NCI-H748 treated with DMSO at 0.1 percent for 48 hours (cell line): Measurements from ENCODE around the gene NXNL2.

ENCODE experiments used
- DNase-seq: peaks from one replicate; lab custom pipeline; 2025; lab: John Stamatoyannopoulos, UW

Gene NXNL2

GRCh38 chr9:88534456-88535225 lies at the start of gene NXNL2:
Gene NXNL2, plus strand, starts transcription at chr9:88535178. Its CDS starts 257 bp downstream, at chr9:88535435.
- DNase-seq, result no peak

- DNase-seq, result no peak
Observed at GRCh38 chr9:88488166-88488565, 46.8 kb upstream of the NXNL2 start.

- no peak for DNase-seq
Observed at GRCh38 chr9:88494983-88495721, 39.8 kb upstream of the NXNL2 start.

- DNase-seq, result no peak
Observed at GRCh38 chr9:88497224-88497623, 37.8 kb upstream of the NXNL2 start.

GRCh38 chr9:88498880-88499279 lies 36.1 kb upstream of the NXNL2 start:
- no peak for DNase-seq

GRCh38 chr9:88501086-88501485 lies 33.9 kb upstream of the NXNL2 start:
- no peak for DNase-seq

- no peak for DNase-seq
Observed at GRCh38 chr9:88502552-88503034, 32.4 kb upstream of the NXNL2 start.

- no peak for DNase-seq
Observed at GRCh38 chr9:88503081-88503844, 31.7 kb upstream of the NXNL2 start.

- no peak for DNase-seq
Observed at GRCh38 chr9:88503845-88504764, 30.9 kb upstream of the NXNL2 start.

GRCh38 chr9:88508326-88508725 lies 26.7 kb upstream of the NXNL2 start:
- no peak for DNase-seq

- DNase-seq, result no peak
Observed at GRCh38 chr9:88511906-88512305, 23.1 kb upstream of the NXNL2 start.

GRCh38 chr9:88514247-88514646 lies 20.7 kb upstream of the NXNL2 start:
- no peak for DNase-seq

- no peak for DNase-seq
Observed at GRCh38 chr9:88521308-88521707, 13.7 kb upstream of the NXNL2 start.

GRCh38 chr9:88522360-88522759 lies 12.6 kb upstream of the NXNL2 start:
- DNase-seq, result no peak

- no peak for DNase-seq
Observed at GRCh38 chr9:88523056-88523455, 11.9 kb upstream of the NXNL2 start.

GRCh38 chr9:88524911-88525310 lies 10.1 kb upstream of the NXNL2 start:
- no peak for DNase-seq

GRCh38 chr9:88527618-88528017 lies 7.4 kb upstream of the NXNL2 start:
- no peak for DNase-seq

GRCh38 chr9:88528080-88528790 lies 6.7 kb upstream of the NXNL2 start:
- DNase-seq, result no peak

- no peak for DNase-seq
Observed at GRCh38 chr9:88529496-88529895, 5.5 kb upstream of the NXNL2 start.

- DNase-seq, result no peak
Observed at GRCh38 chr9:88530051-88530450, 4.9 kb upstream of the NXNL2 start.
